Sigmoid colon (tissue), 7 donors: ENCODE measurements around the gene GUCY1A2. TPM values are rescaled to one million over a fixed set of nuclear protein-coding genes. Genes with fewer than 3 reads are reported as not detected.

ENCODE experiments used
- DNase-seq: peaks from one replicate; pipeline ENCODE4 v3.0.0-alpha.2; 2019
- H3K27ac ChIP-seq, 4 donors: fragments of 200-600 bp; sonication (generic); one replicate each; pipeline ENCODE4 v1.5.1; 2016 to 2019; ENCODE audit warnings: mild to moderate bottlenecking in 1 of 4
- H3K27me3 ChIP-seq, 3 donors: fragments of 200-600 bp; sonication (generic); one replicate each; pipeline ENCODE4 v1.5.1; 2019; ENCODE audit warnings: mild to moderate bottlenecking in 1 of 3
- H3K36me3 ChIP-seq, 4 donors: fragments of 200-600 bp; sonication (generic); one replicate each; pipeline ENCODE4 v1.5.1; 2016 to 2019
- H3K4me1 ChIP-seq, 4 donors: fragments of 200-600 bp; sonication (generic); one replicate each; pipeline ENCODE4 v1.5.1; 2017 to 2019
- H3K4me3 ChIP-seq, 4 donors: fragments of 200-600 bp; sonication (generic); one replicate each; pipeline ENCODE4 v1.5.1; 2017 to 2019; ENCODE audit warnings: mild to moderate bottlenecking in 2 of 4, moderate library complexity in 1 of 4
- H3K9me3 ChIP-seq, 4 donors: fragments of 200-600 bp in 3 of 4; sonication (generic) in 3 of 4; one replicate each; pipeline versions ENCODE4 v1.5.1 to v1.6.1; 2013 to 2019
- EP300 ChIP-seq, 4 donors: sonication (generic); formaldehyde crosslinking; IDR thresholded peaks; one replicate each; pipeline ENCODE4 v1.6.1; 2017; ENCODE audit warnings: antibody characterized with exemption in 4 of 4
- POLR2A ChIP-seq, 2 donors: fragments of 450-650 bp; IDR thresholded peaks; one replicate each; pipeline ENCODE4 v1.6.1; 2016; ENCODE audit warnings: antibody characterized with exemption in 2 of 2, mild to moderate bottlenecking in 2 of 2, moderate library complexity in 2 of 2
- POLR2AphosphoS5 ChIP-seq, 4 donors: sonication (generic); formaldehyde crosslinking; IDR thresholded peaks; one replicate each; pipeline ENCODE4 v1.6.1; 2017; ENCODE audit warnings: antibody characterized with exemption in 4 of 4
- WGBS, 2 donors: extraction: QIAGEN DNeasy Blood & Tissue Kit; methylation state at CpG; one replicate each; pipeline ENCODE4 v1.1.7; 2013; 5-methylcytosine and 5-hydroxymethylcytosine counted together
- intact Hi-C: fragments of 100-400 bp; cut with DNase I; formaldehyde crosslinking; loops from one replicate; pipeline ENCODE4 v1.15.1; 2023
- polyA plus RNA-seq, 3 donors: library from polyadenylated mRNA; stranded (reverse); fragments of 200-250 nt; gene quantifications; one replicate each; pipeline ENCODE4 v1.2.3, GENCODE V29; 2013
- total RNA-seq, 4 donors: library from RNA; depleted of rRNA; stranded (reverse); fragments of >200 nt; gene quantifications; one replicate each; pipeline ENCODE4 v1.1.0, GENCODE V29; 2016
- TF ChIP-seq, protein P1 (sequence below), 4 experiments: fragments of 450-650 bp in 3 of 4; fragments of 200-600 bp in 1 of 4; IDR thresholded peaks; one replicate each; pipeline ENCODE4 v1.5.1; 2016 to 2019; ENCODE audit warnings: antibody characterized with exemption in 4 of 4, mild to moderate bottlenecking in 3 of 4, moderate library complexity in 2 of 4
- donor health status: healthy with polysubstance abuse.
- donor health status: Bipolar disorder and iron deficiency.
- donor health status: healthy.

Gene GUCY1A2
- total and polyA plus RNA-seq, 7 donors = under 0.01 to 2.9 (median 1.6) TPM; not detected in 1

DNA sequence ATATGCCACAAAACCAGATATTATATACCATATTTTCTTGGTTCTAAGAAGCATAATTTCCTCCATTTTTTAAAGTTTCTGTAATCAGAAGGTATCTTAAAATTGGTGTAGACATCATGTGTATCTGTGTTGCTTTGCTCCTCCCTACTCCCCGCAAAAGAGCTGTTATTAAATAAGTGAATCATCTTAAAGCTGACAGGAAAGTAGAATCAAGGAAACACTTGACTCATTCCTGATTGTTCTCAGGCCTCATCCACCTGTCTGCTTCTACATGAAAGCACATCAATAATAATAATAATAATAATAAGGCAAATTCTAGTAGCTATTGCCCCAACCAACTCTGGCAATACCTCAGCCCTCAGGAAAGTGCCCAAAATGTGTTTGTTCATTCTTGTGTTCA, 26.2 kb upstream of the GUCY1A2 start:
- intact Hi-C loops = no loop called here
- WGBS, 2 donors = 82 to 89% methylated on average over 1 of the region's 1 CpG

DNA sequence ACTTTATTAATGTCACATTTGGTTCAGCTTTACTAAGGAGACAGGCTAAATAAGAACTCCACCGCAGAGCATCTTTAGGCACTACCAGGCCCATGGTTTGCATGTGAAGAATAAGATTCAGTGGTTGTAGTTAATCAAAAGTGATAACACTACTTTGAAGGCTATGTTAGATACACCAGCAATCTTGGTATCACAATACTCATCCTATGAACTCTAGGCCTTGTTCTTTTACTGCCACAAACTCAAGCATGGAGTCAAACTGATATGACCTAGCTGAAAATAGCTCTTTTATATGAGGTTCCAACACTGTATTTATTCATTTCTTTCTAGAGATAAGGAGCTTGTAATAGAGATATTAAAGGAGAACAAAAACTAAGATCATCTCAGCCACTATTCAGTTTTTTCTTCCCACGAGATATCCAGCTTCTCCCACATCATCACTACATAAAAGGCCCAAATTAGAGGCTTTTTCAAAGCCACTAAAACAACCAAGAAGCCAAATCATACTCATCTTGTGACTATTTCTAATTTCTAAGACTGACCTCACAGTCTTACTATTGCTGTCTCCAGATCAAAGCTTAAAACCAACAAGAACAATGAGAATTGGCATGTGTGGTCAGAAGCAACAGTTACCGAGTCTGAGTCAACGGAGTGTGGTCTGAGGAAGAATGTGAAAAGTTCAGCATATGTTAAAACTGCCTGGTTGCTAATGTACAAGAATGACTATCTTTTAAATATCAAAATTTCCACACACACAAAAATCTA, 25.1 kb upstream of the GUCY1A2 start:
- Histone ChIP-seq H3K27me3 (no peaks in the 10 kb centered on the region), H3K27ac (no peak overlapping the region), H3K9me3 (no peaks in the 10 kb centered on the region), H3K36me3 (no peaks in the 10 kb centered on the region), H3K4me3 (no peak overlapping the region), H3K4me1 (no peaks in the 10 kb centered on the region)
- TF ChIP-seq POLR2AphosphoS5 (IDR thresholded peaks at IDR 0.05) (no peak), EP300 (IDR thresholded peaks at IDR 0.05) (no peak)
- intact Hi-C loops = no loop called here
- DNase-seq = no peak
- 53 to 59% methylated on average over 4 of the region's 4 CpGs for WGBS, 2 donors

More for the DNA sequence above, 26.2 kb upstream of the GUCY1A2 start:
- Histone ChIP-seq H3K27me3 (no peaks in the 10 kb centered on the region), H3K36me3 (no peaks in the 10 kb centered on the region), H3K4me3 (no peak overlapping the region), H3K9me3 (no peaks in the 10 kb centered on the region), H3K27ac (no peak overlapping the region), H3K4me1 (no peaks in the 10 kb centered on the region)
- TF ChIP-seq POLR2A (IDR thresholded peaks at IDR 0.05) = no peak
- TF ChIP-seq POLR2AphosphoS5 (IDR thresholded peaks at IDR 0.05) = no peak
- TF ChIP-seq EP300 (IDR thresholded peaks at IDR 0.05) = no peak
- TF ChIP-seq, protein P1, sequence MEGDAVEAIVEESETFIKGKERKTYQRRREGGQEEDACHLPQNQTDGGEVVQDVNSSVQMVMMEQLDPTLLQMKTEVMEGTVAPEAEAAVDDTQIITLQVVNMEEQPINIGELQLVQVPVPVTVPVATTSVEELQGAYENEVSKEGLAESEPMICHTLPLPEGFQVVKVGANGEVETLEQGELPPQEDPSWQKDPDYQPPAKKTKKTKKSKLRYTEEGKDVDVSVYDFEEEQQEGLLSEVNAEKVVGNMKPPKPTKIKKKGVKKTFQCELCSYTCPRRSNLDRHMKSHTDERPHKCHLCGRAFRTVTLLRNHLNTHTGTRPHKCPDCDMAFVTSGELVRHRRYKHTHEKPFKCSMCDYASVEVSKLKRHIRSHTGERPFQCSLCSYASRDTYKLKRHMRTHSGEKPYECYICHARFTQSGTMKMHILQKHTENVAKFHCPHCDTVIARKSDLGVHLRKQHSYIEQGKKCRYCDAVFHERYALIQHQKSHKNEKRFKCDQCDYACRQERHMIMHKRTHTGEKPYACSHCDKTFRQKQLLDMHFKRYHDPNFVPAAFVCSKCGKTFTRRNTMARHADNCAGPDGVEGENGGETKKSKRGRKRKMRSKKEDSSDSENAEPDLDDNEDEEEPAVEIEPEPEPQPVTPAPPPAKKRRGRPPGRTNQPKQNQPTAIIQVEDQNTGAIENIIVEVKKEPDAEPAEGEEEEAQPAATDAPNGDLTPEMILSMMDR (IDR thresholded peaks at IDR 0.05) = no peak
- DNase-seq = no peak

DNA sequence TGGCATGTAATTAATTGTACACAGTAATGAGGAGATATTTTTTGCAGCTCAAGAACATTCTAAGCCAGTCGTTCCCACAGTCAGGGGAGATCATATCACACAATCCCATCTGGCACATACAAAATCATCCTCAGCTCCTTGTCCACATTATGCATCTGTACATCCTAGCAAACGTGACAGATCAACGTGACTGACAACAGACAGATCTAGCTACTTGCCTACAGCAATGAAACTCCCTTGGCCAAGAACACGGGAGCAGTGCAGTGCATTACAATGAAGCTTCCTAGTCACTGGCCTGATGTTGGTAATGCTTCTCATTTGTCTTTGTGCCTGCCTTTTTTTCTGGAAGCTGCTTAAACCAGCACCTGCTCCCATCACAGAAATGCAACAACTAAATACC, 24.5 kb upstream of the GUCY1A2 start:
- no peak for DNase-seq
- H3K36me3 ChIP-seq = no peaks in the 10 kb centered on the region
- no peaks in the 10 kb centered on the region for H3K4me1 ChIP-seq
- no peaks in the 10 kb centered on the region for H3K27me3 ChIP-seq
- WGBS, 2 donors = 70 to 71% methylated on average over 4 of the region's 4 CpGs
- H3K4me3 ChIP-seq = no peak overlapping the region
- TF ChIP-seq POLR2A (IDR thresholded peaks at IDR 0.05) (no peak), POLR2AphosphoS5 (IDR thresholded peaks at IDR 0.05) (no peak)
- TF ChIP-seq, protein P1 (IDR thresholded peaks at IDR 0.05) = no peak
- intact Hi-C loops = no loop called here
- H3K9me3 ChIP-seq = no peaks in the 10 kb centered on the region
- H3K27ac ChIP-seq = no peak overlapping the region

DNA sequence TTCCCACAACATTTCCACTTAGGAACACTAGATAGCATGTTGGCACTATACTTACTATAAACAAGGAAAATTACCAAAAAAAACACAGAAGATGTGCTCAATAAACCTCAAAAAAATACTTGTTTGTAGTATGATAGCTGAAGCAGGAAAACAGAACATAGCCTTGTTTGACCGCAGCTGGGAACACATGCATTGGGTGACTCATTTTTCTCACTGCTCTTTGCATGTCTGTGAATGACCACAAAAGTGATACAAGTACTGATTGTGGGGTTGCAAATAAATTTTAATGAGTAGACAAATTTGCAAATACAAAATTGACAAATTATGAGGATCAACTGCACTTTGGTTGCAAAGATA, 22.8 kb upstream of the GUCY1A2 start:
- no peaks in the 10 kb centered on the region for H3K4me1 ChIP-seq
- no peaks in the 10 kb centered on the region for H3K27me3 ChIP-seq
- DNase-seq = no peak
- 92 to 95% methylated on average over 1 of the region's 1 CpG for WGBS, 2 donors
- H3K36me3 ChIP-seq = no peaks in the 10 kb centered on the region
- H3K4me3 ChIP-seq = no peak overlapping the region
- no peaks in the 10 kb centered on the region for H3K9me3 ChIP-seq
- intact Hi-C loops = no loop called here
- TF ChIP-seq EP300 (IDR thresholded peaks at IDR 0.05) (no peak), POLR2A (IDR thresholded peaks at IDR 0.05) (no peak), POLR2AphosphoS5 (IDR thresholded peaks at IDR 0.05) (no peak)
- TF ChIP-seq, protein P1 (IDR thresholded peaks at IDR 0.05) = no peak
- no peak overlapping the region for H3K27ac ChIP-seq

DNA sequence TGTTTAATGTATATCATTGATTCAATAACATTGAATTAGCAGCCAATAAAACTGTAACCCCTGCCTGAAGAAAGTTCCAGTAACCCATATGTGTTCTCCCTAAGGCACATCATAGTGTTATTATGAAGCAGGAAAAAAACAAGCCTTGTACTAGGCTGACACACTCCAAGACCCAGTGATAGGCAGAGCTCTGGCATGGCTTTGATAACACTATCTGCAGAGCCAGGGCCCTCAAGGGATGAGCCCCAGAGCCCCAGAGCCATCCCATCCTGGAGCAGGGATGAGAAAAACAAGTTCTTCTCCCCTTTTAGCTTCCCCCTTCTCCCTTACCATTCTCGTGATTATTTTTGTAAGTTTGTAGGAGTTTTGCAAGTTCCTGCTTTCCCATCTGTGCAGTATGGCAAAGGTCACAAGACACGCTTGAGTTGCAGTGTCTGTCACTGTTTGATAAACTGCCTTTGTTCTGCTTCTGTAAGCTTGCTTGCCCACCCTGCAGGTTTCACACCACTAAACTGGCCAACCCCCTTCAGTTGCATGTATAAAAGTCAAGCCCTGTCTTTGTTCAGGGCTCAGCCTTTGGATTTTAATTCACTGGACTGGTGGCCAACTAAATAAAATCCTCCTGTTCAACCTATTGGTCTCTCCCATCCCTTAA, 22.3 kb upstream of the GUCY1A2 start:
- Histone ChIP-seq H3K4me1 (no peaks in the 10 kb centered on the region), H3K4me3 (no peak overlapping the region), H3K36me3 (no peaks in the 10 kb centered on the region), H3K27ac (no peak overlapping the region), H3K9me3 (no peaks in the 10 kb centered on the region), H3K27me3 (no peaks in the 10 kb centered on the region)
- WGBS, 2 donors = 53 to 58% methylated on average over 2 of the region's 2 CpGs
- intact Hi-C loops = no loop called here
- TF ChIP-seq POLR2AphosphoS5 (IDR thresholded peaks at IDR 0.05) = no peak
- no peak for TF ChIP-seq EP300 (IDR thresholded peaks at IDR 0.05)
- TF ChIP-seq, protein P1 (IDR thresholded peaks at IDR 0.05) = no peak
- no peak for TF ChIP-seq POLR2A (IDR thresholded peaks at IDR 0.05)
- no peak for DNase-seq
